Globus pallidus (tissue), 1 donor: ENCODE results near the gene ARFGEF2.
"Not testable (repeated sequence)": the region's sequence is repeated elsewhere in the genome, so short reads cannot be mapped to it uniquely, and the experiment has no call there.

Experiments used
- DNase-seq: peaks from one replicate; pipeline ENCODE4 v3.0.0-alpha.2; 2015; ENCODE audit warnings: low spot score

The ARFGEF2 gene

GRCh38 chr20:48921168-48921882, at the start of gene ARFGEF2:
Gene ARFGEF2 (plus strand): TSS chr20:48921711. CDS start chr20:48921890, 179 bp downstream.
- DNase-seq: peak; percentile 90

DNA sequence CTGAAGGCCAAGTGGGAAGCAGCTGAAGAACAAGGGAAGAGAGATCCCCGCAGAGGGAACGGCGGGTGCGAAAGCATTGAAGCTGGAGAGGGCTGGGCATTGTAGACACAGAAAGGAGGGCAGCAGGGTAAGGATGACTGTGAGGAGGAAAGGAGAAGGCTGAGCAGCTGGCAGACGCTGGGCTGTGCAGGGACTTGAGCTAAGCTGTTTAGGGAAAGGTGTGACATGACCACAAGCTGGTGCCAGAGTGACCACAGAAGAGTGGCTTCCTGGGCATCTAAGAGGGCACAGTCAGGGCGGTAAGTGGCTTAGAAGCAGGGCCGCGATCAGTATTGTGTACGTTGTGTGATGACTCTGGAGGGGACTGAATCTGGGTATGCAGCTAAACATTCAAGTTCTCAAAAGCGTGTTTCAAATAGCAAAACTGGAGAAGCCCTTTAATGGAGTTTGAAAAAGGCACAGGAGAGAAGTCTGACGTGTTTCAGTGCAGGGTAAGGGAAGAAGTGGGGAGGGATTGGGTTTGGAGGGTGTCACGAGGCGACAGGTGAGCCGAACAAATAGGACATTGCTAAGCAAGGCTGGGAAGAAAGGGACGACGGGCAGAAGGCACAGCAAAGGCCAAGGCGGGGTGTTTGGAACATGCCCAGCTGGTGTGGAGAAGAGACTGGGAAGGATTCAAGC, 46.1 kb upstream of the ARFGEF2 start:
- no peak for DNase-seq

DNA sequence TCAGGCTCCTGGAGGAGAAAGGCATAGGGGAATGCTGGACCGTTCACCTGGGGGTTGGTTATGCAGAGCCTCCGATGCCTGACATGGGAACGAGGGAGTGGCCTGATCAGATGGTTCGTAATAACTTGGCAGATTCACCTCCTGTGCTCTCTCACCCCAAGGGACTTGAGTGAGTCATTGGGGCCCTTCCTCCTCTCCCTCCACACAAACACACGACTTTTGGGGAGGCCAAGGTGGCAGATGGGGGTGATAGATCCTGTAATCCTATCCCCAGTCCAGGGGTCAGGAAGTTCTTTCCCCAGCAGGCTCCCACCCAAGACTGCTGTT, 45.6 kb upstream of the ARFGEF2 start:
- no peak for DNase-seq

DNA sequence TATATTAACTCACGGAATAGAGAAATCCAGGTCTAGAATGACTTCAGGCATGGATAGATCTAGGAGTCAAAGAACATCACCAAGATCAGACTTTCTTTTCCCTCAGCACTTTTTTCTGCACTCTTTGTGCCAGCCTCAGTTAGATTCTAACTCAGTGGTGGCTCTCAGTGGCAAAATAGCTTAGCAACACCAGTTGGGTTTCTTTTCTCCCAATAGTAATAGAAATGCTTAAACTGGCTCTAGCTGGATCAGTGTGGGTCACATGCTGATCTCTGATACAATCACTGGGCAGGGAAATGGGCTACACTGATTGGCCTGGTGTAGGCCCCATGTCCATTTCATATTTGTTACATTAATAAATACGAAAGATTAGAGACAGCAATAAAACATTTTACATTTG, 44.2 kb upstream of the ARFGEF2 start:
- DNase-seq: peak; percentile 79

DNA sequence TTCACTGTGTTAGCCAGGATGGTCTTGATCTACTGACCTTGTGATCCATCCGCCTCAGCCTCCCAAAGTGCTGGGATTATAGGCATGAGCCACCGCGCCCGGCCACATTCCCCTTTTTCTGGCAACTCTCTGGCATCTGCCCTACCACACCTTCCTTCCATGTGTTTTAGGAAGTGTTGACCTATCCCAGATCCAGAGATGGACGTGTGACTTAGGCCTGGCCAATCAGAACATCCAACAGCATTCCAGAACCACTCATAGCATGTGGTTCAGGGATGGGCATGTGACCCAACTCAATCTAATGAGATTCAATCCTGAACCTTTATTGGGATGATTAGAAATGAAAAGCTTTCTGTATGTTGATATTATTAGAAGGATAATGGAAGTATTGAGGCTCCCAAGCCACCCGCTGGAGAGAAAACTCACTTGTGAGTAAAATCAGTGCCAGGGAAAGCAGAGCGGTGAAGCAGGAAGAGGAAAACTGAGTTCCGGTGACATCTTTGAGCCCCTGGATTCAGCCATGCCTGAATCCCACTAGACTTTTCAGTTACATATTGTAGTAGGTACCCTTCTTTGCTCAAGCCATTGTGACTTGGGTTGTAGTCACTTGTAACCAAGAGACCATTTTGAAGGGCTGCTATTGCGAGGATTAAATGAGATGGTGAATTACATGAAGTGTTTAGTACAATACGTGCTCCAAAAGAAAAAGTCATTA, 42.8 kb upstream of the ARFGEF2 start:
- no peak for DNase-seq

DNA sequence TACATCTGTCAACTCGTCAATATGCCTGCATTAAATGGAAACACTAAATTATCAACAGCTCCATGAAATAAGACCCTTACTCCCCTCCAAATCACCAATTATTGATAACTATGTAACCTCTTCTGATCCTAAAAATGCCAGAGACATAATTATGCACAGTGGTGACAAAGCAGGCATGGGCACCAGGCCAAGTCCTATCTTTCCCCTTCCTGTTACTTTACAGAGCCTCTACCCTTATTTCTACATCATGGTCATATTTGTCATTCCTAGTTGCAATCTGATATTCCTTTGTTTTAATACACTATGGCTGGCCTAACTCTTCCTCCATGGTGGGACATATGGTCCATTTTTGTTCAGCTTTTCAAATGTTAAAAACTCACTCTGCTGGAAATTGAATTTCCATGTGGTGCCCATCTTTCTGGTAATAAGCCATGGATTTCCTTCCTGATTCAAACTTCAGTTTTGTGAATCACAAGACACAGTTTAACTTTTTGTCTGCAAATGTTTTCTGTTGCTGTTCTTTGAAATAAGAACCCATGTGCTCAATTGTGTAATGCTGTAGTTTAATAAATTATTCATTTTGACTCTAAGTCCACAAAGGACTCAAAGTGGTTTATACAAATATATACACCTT, 41.8 kb upstream of the ARFGEF2 start:
- DNase-seq: no peak

DNA sequence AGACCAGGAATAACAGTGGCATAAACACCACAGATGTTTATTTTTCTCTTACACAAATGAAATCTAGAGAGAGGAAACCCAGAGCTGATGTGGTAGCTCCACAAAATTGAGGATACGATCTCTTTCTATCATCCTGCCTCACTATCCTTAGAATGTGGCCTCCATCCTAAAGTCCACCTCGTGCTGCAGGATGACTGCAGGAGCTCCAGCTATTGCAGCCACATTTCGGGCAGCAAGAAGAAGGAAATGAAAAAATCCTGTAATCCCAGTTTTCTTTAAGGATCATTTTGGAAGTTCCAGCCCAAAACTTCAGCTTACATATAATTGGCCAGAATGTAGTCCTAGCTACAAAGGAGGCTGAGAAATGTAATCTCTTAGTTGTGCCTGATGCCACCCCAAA, 41.2 kb upstream of the ARFGEF2 start:
- no peak for DNase-seq

- no peak for DNase-seq
Observed at GRCh38 chr20:48880981-48881657, 40.4 kb upstream of the ARFGEF2 start.

DNA sequence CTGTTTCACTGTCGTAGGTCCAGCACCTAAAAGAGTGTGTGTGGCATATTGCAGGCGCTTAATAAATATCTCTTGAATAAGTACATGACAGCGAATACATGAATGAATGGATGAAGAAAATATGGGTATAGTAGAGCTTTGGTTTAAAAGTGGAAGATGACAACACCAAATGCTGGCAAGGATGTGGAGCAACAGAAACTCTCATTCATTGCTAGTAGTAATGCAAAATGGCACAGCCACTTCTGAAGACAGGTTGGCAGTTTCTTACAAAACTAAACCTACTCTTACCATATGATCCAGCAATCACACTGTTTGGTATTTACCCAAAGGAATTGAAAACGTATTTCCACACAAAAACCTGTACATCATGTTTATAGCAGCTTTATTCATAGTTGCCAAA, 36.3 kb upstream of the ARFGEF2 start:
- DNase-seq: no peak

- no peak for DNase-seq
Observed at GRCh38 chr20:48886194-48886593, 35.3 kb upstream of the ARFGEF2 start.

GRCh38 chr20:48886811-48887210, 34.7 kb upstream of the ARFGEF2 start:
- DNase-seq: no peak

DNA sequence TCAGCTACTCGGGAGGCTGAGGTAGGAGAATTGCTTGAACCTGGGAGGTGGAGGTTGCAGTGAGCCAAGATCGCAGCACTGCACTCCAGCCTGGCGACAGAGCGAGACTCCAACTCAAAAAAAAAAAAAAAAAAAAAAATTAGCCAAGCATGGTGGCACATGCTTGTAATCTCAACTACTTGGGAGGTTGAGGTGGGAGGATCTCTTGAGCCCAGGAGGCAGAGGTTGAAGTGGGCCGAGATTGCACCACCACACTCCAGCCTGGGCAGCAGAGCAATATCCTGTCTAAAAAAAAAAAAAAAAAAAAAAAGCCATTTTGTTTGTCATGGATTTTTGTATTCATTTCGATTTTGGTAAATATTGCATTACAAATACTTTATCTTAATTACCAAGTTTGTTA, 33.0 kb upstream of the ARFGEF2 start:
- not testable (repeated sequence) for DNase-seq

GRCh38 chr20:48889140-48889790, 32.2 kb upstream of the ARFGEF2 start:
- no peak for DNase-seq

GRCh38 chr20:48891235-48892048, 30.1 kb upstream of the ARFGEF2 start:
- no peak for DNase-seq

GRCh38 chr20:48892049-48892470, 29.5 kb upstream of the ARFGEF2 start:
- DNase-seq: no peak

GRCh38 chr20:48892891-48893290, 28.6 kb upstream of the ARFGEF2 start:
- DNase-seq: no peak

DNA sequence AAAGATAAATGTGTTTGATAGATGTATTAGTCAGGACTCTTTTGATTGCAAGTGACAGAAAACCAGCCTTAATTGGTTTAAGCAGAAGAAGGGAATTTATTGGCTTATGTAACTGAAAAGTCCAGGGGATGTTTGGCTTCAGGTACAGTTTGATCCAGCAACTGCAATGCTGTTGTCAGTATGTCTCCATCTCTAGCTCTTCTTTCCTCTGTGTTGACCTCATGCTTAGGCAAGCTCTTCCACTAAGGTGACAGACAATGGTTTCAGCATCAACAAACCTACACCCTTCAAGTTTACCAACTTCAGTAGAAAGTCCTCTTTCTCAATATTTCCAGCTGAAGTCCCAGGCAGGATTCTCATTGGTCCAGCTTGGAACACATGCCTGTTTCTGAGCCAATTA, 28.1 kb upstream of the ARFGEF2 start:
- DNase-seq: no peak

DNA sequence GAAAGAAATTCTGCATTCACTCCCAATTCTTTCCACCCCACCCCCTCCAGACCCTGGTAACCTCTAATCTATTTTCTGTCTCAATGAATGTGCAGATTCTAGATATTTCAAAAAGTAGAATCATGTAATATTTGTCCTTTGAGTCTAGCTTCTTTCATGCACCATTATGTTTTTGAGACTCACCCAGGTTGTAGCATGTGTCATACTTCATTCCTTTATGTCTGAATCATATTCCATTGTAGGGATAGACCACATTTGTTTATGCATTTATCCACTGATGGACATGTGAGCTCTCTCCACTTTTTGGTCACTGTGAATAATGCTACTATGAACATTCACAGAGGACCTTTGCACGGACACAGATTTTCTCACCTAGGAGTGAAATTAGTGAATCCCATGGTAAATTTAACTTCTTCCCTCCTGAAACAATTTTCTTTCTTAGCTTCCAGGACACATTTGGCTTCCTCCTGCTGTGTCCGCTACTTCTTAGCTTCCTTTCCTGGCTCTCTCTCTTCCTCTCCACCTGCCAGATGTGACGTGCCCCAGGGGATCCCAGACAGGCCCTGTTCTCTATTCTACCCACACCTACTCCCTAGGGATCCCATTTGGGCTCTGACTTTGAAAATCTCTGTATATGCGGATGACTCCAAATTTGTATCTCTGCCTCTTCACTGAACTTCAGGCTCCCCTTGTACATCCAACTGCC, 24.1 kb upstream of the ARFGEF2 start:
- DNase-seq: no peak

DNA sequence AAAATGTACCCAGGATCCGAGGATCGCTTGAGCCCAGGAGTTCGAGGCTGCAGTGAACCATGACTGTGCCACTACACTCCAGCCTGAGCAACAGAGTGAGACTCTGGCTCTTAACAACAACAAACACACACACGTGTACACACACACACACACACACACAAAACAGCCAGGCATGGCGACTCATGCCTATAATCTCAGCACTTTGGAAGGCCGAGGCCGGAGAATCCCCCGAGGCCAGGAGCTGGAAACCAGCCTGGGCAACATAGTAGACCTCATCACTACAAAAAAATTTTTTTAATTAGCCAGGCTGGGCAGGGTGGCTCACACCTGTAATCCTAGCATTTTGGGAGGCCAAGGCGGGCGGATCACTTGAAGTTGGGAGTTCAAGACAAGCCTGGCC, 23.3 kb upstream of the ARFGEF2 start:
- no peak for DNase-seq

DNA sequence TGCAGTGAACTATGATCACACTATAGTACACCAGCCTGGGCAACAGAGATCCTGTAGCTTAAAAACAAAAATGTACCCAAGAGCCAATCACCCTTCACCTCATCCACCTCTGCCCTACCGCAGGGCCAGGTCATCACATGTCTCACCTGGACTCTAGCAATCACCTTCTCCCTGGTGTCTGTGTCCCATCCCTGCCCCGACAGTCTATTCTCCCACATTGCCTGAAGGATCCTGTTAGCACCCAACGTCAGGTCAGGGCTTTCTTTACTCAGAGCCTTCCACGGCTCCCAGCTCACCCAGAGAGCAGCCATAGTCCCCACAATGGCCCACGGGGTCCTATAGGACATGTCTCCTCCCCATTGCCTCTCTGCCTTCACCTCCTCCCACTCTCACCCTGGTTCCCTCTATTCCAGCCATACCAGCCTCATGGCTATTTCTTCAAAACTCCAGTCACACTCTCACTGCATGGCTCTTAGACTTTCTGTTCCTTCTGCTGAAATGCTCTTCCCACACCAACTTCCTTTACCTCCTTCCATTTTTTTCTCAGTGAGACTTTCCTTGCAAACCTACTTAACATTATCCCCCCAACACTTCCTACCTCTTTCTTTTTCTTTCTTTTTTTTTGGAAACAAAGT, 22.5 kb upstream of the ARFGEF2 start:
- DNase-seq: peak; percentile 26
